ENCODE data around the gene SPAG17.

SPAG17 gene

DNA sequence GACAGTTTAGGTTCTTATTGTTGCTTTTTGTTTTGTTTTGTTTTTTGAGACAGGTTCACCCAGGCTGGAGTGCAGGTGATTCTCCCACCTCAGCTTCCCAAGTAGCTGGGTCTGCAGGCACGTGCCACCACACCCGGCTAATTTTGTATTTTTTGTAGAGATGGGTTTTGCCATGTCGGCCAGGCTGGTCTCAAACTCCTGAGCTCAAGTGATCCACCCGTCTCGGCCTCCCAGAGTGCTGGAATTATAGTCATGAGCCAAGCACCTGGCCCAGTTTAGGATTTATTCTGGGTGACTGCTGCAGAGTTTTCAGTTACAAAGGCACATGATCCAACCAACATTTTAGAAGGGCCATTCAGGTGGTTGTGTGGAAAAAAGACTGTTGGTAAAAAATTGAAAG lies 102.0 kb downstream of the SPAG17 start:
- no peak for TF ChIP-seq EZH2phosphoT487 (conservative IDR thresholded peaks at IDR 0.05; ENCODE audit: low read length)
- Histone ChIP-seq H3K9ac (ENCODE audit: low read length) (no peak overlapping the region), H3F3A (ENCODE audit: insufficient read depth) (no peaks in the 10 kb centered on the region), H3K27me3 (ENCODE audit: low read length) (no peaks in the 10 kb centered on the region), H3K4me2 (ENCODE audit: low read depth, low read length, poor library complexity, severe bottlenecking) (no peak overlapping the region), H3K79me2 (ENCODE audit: insufficient read depth, low read length) (no peaks in the 10 kb centered on the region), H4K20me1 (ENCODE audit: low read depth, low read length) (no peaks in the 10 kb centered on the region), H3K27ac (ENCODE audit: low read depth, low read length) (no peak overlapping the region), H3K36me3 (ENCODE audit: low read length) (no peaks in the 10 kb centered on the region), H2AFZ (ENCODE audit: low read depth, low read length, severe bottlenecking) (no peak overlapping the region), H3K9me2 (replicated peaks; ENCODE audit: insufficient read depth, low read length) (no peaks in the 10 kb centered on the region), H3K9me3 (ENCODE audit: insufficient read depth, low read length) (no peaks in the 10 kb centered on the region), H3K4me3 (ENCODE audit: insufficient read depth, low read length, poor library complexity, severe bottlenecking) (no peak overlapping the region)

DNA sequence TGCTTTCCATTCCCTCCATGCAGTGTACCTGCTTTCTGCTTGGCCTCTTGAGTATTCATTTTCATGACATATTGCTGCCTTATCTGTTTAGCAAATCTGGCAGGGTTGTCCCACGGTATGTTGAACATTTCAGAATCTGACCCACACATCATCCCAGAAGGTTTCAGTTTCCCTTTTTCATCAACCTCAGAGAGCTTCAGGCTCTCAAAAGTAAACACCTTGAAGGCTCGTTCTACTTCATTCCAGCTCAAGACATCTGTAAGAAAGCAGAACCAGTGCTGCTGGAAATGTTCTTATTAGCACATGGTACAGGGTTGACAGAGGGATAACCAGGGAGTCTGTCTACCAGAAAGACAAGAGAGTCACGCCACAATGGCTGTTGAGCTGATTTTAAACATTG lies 103.6 kb downstream of the SPAG17 start:
- no peak overlapping the region for H3K4me2 ChIP-seq (ENCODE audit: low read depth, low read length, poor library complexity, severe bottlenecking)

DNA sequence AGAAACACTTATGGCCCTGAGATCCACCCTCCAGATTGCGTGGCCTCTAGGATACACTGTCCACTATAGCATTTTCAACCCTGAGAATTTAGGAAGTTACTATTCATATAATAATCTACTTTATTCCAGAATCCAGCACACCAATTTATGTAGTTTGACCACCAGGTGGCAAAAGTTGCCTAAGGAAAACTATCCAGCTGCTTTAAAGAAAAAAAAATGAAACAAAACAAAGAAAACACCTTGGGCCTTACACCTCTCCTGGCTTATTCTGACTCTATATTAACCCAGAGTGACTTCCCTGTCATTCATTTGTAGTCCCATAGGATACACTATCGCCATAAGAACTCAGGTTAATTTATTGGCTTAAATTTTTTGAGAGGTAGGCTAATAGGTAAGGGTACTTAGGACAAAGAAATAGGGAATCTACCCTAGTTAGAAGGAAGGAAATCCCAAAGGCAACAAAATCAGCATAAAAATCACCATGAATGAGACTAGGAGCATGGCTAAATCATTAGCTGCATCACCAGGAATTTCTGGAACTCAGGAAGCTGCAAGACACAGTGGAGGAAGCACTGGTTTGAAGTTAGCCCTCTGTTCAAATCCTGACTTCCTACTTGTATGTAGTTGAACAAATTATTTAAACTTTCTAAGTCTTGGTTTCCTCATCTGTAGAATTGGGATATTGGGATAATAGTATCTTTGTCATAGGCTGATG lies 107.5 kb downstream of the SPAG17 start:
- no peak overlapping the region for H3K27ac ChIP-seq (ENCODE audit: low read depth, low read length)

More for the DNA sequence above, 103.6 kb downstream of the SPAG17 start:
- Histone ChIP-seq H3K9me2 (replicated peaks; ENCODE audit: insufficient read depth, low read length) (no peaks in the 10 kb centered on the region), H3K9me3 (ENCODE audit: insufficient read depth, low read length) (no peaks in the 10 kb centered on the region), H3K4me3 (ENCODE audit: insufficient read depth, low read length, poor library complexity, severe bottlenecking) (no peak overlapping the region), H3K27ac (ENCODE audit: low read depth, low read length) (no peak overlapping the region), H3K9ac (ENCODE audit: low read length) (no peak overlapping the region), H3K27me3 (ENCODE audit: low read length) (no peaks in the 10 kb centered on the region), H3F3A (ENCODE audit: insufficient read depth) (no peaks in the 10 kb centered on the region), H2AFZ (ENCODE audit: low read depth, low read length, severe bottlenecking) (no peak overlapping the region), H4K20me1 (ENCODE audit: low read depth, low read length) (no peaks in the 10 kb centered on the region), H3K79me2 (ENCODE audit: insufficient read depth, low read length) (no peaks in the 10 kb centered on the region), H3K36me3 (ENCODE audit: low read length) (no peaks in the 10 kb centered on the region)
- TF ChIP-seq, protein P1, sequence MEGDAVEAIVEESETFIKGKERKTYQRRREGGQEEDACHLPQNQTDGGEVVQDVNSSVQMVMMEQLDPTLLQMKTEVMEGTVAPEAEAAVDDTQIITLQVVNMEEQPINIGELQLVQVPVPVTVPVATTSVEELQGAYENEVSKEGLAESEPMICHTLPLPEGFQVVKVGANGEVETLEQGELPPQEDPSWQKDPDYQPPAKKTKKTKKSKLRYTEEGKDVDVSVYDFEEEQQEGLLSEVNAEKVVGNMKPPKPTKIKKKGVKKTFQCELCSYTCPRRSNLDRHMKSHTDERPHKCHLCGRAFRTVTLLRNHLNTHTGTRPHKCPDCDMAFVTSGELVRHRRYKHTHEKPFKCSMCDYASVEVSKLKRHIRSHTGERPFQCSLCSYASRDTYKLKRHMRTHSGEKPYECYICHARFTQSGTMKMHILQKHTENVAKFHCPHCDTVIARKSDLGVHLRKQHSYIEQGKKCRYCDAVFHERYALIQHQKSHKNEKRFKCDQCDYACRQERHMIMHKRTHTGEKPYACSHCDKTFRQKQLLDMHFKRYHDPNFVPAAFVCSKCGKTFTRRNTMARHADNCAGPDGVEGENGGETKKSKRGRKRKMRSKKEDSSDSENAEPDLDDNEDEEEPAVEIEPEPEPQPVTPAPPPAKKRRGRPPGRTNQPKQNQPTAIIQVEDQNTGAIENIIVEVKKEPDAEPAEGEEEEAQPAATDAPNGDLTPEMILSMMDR (IDR thresholded peaks at IDR 0.05; ENCODE audit: insufficient read depth, low read length, poor library complexity, severe bottlenecking): no peak
- no peak for TF ChIP-seq EZH2phosphoT487 (conservative IDR thresholded peaks at IDR 0.05; ENCODE audit: low read length)

DNA sequence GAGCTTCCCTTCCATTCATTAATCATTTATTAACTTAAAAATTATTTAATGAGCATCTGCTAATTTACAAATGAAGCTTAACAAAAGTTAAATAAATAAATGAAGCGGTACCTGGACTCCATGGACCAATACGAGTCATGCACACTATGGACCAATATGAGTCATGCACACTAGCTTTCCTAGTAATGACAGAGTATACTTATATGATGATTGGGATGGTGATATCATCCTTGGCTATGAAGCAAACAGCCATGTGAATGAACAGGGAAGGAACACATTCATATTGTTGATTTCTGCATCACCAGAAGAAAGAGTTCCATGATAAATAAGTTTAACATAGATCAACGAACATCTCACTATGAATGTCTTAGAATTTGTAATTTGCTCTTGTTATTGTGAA lies 109.9 kb downstream of the SPAG17 start:
- TF ChIP-seq EZH2phosphoT487 (conservative IDR thresholded peaks at IDR 0.05; ENCODE audit: low read length): no peak
- TF ChIP-seq, protein P1 (IDR thresholded peaks at IDR 0.05; ENCODE audit: insufficient read depth, low read length, poor library complexity, severe bottlenecking): no peak

More for the DNA sequence above, 107.5 kb downstream of the SPAG17 start:
- Histone ChIP-seq H3K27me3 (ENCODE audit: low read length) (no peaks in the 10 kb centered on the region), H3K9ac (ENCODE audit: low read length) (no peak overlapping the region), H2AFZ (ENCODE audit: low read depth, low read length, severe bottlenecking) (no peak overlapping the region), H3K36me3 (ENCODE audit: low read length) (no peaks in the 10 kb centered on the region), H3K4me2 (ENCODE audit: low read depth, low read length, poor library complexity, severe bottlenecking) (no peak overlapping the region), H4K20me1 (ENCODE audit: low read depth, low read length) (no peaks in the 10 kb centered on the region), H3K9me3 (ENCODE audit: insufficient read depth, low read length) (no peaks in the 10 kb centered on the region), H3K79me2 (ENCODE audit: insufficient read depth, low read length) (no peaks in the 10 kb centered on the region), H3K9me2 (replicated peaks; ENCODE audit: insufficient read depth, low read length) (no peaks in the 10 kb centered on the region), H3F3A (ENCODE audit: insufficient read depth) (no peaks in the 10 kb centered on the region), H3K4me3 (ENCODE audit: insufficient read depth, low read length, poor library complexity, severe bottlenecking) (no peak overlapping the region)
- TF ChIP-seq, protein P1 (IDR thresholded peaks at IDR 0.05; ENCODE audit: insufficient read depth, low read length, poor library complexity, severe bottlenecking): no peak
- no peak for TF ChIP-seq EZH2phosphoT487 (conservative IDR thresholded peaks at IDR 0.05; ENCODE audit: low read length)

More for the DNA sequence above, 109.9 kb downstream of the SPAG17 start:
- Histone ChIP-seq H3K9me3 (ENCODE audit: insufficient read depth, low read length) (no peaks in the 10 kb centered on the region), H3F3A (ENCODE audit: insufficient read depth) (no peaks in the 10 kb centered on the region), H3K4me3 (ENCODE audit: insufficient read depth, low read length, poor library complexity, severe bottlenecking) (no peak overlapping the region), H3K27ac (ENCODE audit: low read depth, low read length) (no peak overlapping the region), H3K36me3 (ENCODE audit: low read length) (no peaks in the 10 kb centered on the region), H2AFZ (ENCODE audit: low read depth, low read length, severe bottlenecking) (no peak overlapping the region), H3K4me2 (ENCODE audit: low read depth, low read length, poor library complexity, severe bottlenecking) (no peak overlapping the region), H3K79me2 (ENCODE audit: insufficient read depth, low read length) (no peaks in the 10 kb centered on the region), H3K9me2 (replicated peaks; ENCODE audit: insufficient read depth, low read length) (no peaks in the 10 kb centered on the region), H3K9ac (ENCODE audit: low read length) (no peak overlapping the region), H4K20me1 (ENCODE audit: low read depth, low read length) (no peaks in the 10 kb centered on the region), H3K27me3 (ENCODE audit: low read length) (no peaks in the 10 kb centered on the region)
